ENCODE results near the gene STYXL1.

DNA sequence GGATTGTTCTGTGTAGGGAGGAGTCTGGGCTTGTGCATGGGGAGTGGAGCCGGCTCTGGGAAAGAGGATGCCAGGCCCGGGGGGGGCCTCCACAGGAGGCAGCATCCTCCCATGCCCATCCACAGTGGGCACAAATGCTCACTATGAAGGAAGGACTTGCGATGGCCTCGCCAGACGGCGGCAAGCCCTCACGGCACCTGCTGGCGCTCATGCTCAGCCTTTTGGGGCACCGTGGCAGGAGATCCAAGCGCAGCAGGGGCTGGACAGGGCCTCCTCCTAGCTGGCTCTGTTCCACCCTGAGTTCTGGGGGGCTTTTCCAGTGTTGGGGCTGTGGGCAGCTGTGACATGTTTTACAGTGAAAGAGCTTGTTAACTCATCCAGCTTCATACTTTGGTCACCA, 15.3 kb upstream of the STYXL1 start:
- no peak for TF ChIP-seq POLR2A (IDR thresholded peaks at IDR 0.05)
- no peak for TF ChIP-seq CTCF (IDR thresholded peaks at IDR 0.05)

Data from right lobe of liver (tissue), 4 donors.